ENCODE measurements around the gene SNAP91.

SNAP91 gene

DNA sequence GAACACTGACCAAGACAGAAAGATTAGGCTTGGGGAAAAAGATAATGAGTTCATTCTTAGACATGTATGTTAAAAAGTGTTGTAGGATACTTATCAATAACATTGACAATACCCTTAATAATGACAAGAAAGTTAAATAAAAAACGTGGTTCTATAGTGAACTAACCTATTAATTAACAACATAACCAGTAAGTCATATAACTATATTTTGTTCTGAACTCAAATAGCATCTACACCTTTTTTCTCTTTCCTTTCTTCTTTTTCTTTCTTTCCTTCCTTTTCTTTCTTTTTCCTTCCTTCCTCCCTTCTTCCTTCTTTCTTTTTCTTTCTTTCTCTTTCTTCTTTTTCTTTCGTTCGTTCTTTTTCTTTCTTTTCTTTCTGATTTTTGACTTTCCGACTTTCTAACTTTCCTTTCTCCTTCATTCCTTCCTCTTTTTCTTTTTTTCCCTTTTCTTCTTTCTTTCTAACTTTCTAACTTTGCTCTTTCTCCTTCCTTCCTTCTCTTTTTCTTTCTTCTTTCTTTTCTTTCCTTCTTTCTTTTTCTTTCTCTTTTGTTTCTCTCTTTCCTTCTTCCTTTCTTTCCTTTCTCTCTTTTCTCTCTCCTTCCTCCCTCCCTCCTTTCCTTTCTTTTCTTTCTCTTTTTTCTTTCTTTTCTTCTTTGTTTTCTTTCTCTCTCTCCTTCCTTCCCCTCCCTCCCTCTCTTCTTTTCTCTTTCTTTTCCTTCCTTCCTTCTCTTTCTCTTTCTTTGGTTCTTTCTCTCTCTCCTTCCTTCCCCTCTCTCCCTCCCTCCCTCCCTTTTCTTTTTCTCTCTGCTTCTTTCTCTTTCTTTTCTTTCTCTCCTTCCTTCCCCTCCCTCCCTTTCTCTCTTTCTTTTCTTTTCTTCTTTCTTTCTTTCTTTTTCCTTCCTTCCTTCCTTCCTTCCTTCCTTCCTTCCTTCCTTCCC lies 172.0 kb downstream of the SNAP91 start:
- no peak for DNase-seq

DNA sequence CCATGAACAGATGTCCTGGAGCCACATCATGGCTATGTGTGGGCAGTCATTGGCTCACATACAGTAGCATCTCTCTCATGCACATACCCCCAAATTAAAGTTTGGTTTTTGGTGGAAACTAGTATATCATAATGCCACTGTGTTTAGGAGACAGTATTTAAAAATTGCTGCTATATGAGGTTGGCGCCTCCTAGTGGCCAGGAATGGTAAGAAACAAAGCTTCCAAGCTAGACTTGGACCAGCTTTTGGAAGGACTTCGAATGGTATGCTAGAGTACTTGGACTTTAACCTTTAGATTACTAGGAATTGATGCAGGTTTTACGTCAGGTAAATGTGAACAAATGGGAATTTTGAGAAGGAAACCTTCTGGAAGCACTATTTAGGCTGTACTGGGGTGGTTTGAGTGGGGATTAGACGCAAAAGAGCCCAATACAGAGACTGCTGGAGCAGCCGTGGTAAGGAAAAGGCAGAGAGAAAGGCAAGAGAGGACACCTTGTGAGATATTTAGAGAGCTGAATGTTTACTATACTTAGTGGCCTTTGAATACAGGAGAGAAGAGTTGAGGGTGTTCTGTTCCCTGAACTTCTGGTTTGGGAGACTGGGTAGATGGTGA lies 172.8 kb downstream of the SNAP91 start:
- DNase-seq = peak; percentile 59

DNA sequence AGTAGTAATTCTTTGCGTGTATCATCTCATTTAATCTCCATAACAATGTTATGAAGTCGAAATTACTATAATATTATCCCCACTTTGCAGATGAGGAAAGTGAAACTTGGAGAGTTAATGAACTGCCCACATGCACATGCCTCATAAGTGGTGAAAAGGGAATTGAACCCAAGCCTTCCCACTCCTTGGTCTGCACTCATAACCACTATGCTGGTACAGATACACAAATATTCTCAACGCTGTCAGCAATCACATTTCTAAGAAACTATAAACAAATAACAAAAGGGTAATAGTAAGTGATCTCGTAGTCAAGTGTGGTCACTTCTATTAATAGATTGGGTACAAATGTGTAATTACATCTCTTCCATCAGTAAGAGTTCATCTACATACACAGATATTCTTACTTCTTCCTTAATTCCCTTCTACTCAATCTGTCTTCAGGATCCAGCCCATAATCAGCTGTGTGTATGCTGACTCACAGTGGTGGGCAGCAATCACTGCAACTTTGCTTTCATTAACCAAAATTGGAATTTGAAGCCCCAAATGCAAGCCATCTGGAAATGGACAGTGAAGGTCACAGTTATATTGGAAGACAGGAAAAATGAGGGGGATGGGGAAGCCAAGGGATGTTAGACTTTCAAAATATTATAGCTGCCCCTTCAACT lies 190.0 kb downstream of the SNAP91 start:
- no peak for DNase-seq

DNA sequence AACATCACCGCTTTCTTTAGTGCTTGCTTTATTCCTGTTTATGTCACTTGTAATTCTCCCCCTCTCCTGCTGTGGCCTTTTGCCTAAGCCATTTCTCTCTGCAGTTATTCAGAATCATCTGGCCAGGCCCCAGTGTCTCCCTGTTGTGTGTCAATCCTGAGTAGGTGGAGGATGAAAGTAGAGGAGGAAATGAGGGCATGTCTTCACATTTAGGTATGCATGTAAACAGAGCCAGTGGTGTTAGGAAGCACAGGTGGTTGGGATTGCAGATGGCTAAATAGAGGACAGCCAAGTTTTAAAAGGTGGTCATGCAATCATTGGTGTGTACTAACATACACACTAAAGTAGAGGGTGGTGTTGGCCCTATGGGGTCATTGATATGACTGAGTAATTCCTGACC lies 191.4 kb downstream of the SNAP91 start:
- DNase-seq = no peak

GRCh38 chr6:83514866-83515466 lies 193.9 kb downstream of the SNAP91 start:
- peak; percentile 44 for DNase-seq

- no peak for DNase-seq
Observed at GRCh38 chr6:83514466-83514865, 194.4 kb downstream of the SNAP91 start.

- peak; percentile 46 for DNase-seq
Observed at GRCh38 chr6:83511901-83512681, 196.8 kb downstream of the SNAP91 start, which contains the start of gene PRSS35. TSS of gene PRSS35 (plus strand) at chr6:83512534. CDS start at chr6:83523442, 10,908 bp downstream.

- no peak for DNase-seq
Observed at GRCh38 chr6:83511266-83511665, 197.6 kb downstream of the SNAP91 start.

DNA sequence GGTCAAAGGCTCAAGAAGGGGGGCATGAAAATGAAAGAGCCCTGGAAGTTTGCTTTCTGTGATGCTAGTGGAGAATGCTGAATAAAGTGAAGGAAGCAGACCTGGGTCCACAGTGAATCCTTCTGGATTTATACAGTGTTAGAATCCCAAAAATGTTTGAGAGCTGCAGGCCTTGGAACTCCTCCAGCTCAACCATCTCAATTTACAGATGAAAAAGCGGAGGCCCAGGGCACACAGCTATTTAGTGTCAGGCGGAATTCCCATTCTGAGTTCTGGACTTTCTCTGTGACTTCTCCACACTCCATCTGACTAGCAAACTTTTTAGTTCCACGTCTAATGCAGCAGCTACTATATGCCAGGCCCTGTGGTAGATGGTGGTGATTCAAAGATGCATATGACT lies 198.1 kb downstream of the SNAP91 start:
- no peak for DNase-seq

DNA sequence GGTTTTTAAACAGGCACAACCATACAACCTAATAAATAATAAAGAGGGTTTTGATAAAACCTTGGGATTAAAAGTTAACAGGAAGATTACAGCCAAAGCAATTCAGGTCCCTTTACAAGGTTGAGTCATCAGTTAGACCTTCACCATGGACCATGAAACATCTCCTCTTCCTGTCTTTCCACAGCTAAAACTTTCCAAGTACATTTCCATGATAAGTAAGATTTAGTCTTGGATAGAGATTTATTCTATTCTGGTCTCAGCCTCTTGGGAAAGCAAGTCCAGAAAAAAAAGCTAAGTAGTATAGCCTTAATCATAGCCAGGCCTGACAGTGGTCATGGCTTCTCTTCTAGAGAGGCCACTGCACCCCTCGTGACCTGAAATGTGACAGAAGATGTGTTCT lies 199.5 kb downstream of the SNAP91 start:
- no peak for DNase-seq

DNA sequence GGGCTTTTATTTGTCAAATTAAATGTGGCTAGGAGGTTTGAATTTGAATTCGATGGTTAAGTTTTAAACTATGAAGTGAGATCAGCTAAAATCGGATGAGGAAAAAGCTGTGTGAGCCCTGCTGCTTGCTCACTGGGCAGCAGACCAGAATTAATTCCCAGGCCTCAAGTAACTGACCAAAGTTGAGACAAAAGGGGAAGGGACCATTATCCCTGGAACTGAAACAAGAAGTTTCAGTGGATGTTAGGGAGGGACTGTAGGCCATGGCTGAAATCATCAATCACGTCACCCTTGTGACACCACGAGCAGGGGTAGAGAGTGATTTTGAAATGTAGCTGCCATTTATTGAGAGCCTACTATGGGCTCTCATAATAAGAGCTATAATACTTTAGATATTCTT lies 203.5 kb downstream of the SNAP91 start:
- DNase-seq = no peak

Measured in RPMI8226 (cell line).